Activated T-helper 9 cell treated with anti-CD3 and anti-CD28 coated beads, Interleukin-2, amount 50 U/mL, for 16 hours (primary cell): ENCODE data around the gene CD83.

Experiments used
- DNase-seq: peaks from one replicate; pipeline ENCODE4 v3.0.0-alpha.2; 2020; ENCODE audit warnings: low read depth

The CD83 gene

DNA sequence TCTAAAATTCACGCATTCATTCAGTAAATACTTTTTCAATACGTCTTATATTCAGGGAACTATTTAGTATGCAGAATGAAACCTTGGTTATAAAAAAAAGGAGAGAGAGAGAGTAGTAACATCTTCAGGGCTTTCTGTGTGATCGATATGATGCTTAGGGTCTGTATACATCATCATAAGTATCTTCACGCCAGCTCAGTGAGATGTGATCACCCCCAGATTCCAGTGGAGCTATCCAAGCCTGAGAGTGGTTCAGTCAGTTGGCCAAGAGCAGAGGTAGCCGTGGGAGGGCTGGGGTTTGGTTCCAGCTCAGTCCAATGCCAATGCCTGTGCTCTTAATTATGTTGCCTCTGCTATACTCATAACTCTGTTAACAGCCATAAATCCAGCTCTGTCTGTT is 8.6 kb downstream of the CD83 start:
- DNase-seq, result no peak

- DNase-seq, result no peak
These were observed 10.0 kb downstream of the CD83 start for GRCh38 chr6:14127611-14128010.

DNA sequence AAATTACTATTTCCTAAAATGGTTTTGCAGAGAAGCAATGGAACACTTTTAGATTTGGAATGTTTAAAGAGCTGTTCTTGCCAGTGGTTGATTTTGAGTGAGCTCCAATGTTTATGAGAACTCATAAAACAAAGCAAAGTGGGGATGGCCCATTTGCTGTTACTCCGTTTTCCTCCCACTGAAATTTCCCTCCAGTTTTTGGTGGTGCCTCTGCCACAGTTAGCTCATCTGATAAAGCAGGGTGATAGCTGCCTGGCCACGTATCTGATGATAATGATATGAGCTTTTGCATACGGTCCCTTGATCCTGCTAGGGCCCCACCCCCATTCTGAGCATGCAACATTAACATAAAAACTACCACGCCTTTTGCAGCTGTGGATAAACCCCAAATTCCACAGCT is 10.4 kb downstream of the CD83 start:
- no peak for DNase-seq

DNA sequence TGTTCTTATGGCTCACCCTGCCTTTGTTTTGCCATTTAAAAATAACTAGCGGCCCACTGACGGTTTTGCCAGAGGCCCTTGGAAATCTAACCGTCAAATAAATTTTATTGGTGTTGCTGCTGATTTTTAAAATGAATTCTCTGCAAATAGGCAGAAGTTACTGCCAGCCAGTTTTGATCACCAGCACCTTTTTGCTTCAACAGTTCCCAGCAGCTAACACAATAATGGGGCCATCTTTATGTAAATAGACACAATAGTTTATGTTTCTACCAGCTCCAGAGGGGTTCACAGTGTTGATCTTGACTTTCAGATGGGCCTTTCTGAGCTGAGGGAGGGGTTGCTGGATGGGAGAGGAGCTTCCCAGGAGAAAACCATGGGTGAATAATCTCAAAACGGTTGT is 11.2 kb downstream of the CD83 start:
- DNase-seq, result no peak

DNA sequence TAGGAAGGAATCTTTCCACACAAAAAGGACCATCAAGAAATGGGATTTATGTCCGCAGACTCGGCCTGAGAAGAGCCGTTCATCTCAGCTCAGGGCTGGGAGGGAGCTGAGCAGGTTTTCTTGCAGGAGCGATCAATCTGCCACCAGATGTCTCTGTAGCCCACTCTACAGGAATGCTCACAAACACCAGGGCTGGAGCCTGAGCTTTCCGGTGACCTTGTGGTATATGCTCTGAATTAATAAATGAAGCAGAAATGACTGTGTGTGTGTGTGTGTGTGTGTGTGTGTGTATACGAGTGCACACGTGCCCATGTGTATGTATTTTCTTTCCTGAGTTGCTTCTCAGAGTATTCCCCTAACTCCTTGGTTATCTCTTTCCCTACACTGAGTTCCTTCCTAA is 12.0 kb downstream of the CD83 start:
- no peak for DNase-seq

GRCh38 chr6:14130435-14131075 is 13.0 kb downstream of the CD83 start:
- DNase-seq, result no peak

- no peak for DNase-seq
These were observed 14.0 kb downstream of the CD83 start for GRCh38 chr6:14131579-14131978.

DNA sequence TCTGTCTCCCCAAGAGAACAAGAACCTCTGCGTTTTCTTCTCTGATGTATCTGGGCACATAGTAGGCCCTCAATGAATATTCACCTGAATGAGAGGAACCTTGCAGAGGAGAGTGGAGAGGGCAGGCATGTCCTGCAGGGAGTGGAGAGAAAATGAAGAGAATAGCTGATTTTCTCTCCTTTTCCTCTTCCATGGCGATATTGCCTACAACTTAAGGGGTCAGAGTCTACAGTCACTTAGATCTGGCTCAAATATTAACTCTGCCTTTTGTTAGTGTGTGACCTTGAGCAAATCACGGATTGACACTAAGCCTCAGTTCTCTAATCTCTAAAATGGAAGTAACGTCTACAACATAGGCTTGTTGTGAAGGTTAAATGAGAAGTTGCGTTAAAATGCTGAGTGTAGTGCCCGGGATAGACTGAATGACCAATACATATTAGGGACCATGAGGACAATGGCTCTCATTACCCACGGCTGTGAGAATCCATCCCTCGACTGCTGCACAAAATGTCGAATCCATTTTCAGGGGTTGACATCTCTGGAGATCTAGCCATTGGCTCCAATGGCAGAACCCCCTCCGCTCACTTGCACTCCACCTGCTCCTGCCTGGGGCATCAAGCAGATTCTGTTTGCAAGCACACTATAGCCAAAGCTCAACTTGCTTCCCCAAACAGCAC is 14.8 kb downstream of the CD83 start:
- no peak for DNase-seq

DNA sequence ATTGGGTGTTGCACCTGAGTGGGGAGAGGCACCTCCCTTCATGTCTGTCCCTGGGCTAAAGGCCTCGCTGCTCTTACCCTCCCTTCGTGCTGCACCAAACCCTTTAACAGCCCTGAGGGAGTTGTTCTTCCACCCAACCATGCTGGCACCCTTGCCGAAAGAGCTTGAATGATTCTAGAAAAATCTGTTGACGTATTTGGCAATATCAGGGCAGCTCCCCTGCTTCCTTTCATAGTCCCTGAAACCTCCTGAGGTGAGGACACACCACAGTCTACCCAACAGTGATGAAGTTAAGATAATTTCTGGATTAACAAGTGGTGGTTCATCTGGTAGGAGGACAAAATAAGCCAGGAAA is 15.3 kb downstream of the CD83 start:
- no peak for DNase-seq

- DNase-seq, result no peak
These were observed 16.8 kb downstream of the CD83 start for GRCh38 chr6:14134211-14134910.

DNA sequence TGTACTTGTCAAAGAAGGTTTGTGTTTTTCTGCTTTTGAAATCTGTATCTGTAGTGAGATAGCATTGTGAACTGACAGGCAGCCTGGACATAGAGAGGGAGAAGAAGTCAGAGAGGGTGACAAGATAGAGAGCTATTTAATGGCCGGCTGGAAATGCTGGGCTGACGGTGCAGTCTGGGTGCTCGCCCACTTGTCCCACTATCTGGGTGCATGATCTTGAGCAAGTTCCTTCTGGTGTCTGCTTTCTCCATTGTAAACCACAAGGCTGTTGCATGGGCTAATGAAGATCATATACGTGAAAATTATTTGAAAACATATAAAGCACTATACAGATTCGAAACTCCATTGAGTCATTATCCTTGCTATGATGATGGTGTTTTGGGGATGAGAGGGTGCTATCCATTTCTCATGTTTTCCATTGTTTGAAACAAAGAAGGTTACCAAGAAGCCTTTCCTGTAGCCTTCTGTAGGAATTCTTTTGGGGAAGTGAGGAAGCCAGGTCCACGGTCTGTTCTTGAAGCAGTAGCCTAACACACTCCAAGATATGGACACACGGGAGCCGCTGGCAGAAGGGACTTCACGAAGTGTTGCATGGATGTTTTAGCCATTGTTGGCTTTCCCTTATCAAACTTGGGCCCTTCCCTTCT is 18.4 kb downstream of the CD83 start:
- no peak for DNase-seq

DNA sequence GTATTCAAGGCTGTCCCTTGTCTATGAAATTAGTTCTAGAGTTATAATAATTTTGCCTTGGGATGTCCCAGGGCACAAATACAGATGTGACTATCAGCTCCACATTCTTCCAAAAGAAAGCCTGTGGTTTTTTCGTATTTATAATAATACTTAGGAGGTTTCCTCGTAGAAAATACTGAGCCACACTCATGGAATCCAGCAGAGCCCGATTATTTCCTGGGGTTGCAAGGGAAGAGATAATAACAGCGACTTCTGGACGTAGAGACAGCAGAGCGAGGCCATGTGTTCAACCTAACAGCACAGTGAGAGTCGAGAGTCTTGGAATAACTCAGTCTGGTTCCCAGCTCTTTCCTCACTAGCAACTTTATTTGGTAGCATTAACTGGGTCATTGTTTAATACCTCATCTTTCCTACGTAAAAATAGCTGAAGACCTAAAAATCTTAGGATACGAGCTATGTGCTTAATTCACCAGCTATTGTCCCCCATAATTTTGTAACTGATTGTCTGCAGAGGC is 21.2 kb downstream of the CD83 start:
- no peak for DNase-seq

DNA sequence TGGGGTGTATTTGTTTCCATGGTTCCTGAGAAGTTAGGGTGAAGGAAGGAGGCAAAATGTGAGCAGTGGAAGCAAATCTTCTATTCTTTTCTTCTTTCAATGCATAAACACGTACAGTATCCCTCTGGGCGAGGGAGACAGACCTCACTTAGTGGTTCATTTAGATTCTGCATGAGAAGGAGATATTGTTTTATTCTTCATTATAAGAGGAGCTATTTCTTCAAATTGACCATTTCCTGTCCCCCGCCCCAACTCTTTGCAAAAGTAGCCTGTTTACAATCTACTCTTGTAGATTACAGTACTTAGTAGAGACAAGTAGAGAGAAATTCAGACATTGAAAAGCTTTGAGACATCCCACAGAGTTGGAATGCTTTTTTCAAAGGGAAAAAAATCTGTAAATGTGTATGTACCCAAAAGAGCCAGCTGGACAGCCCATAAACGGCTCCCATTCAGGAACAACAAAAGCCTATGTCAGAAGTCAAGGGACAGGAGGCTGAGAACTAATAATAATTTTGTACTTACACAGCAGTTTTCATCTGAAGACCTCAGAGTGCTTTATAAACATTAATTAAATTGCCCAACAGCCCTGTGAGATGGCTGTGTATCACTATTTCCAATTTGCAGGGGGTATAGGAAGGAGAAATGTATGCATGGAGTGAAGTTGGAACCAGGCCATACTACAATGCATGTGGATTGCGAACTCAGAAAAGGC is 23.9 kb downstream of the CD83 start:
- no peak for DNase-seq

GRCh38 chr6:14142063-14142450 is 24.5 kb downstream of the CD83 start:
- DNase-seq, result no peak

DNA sequence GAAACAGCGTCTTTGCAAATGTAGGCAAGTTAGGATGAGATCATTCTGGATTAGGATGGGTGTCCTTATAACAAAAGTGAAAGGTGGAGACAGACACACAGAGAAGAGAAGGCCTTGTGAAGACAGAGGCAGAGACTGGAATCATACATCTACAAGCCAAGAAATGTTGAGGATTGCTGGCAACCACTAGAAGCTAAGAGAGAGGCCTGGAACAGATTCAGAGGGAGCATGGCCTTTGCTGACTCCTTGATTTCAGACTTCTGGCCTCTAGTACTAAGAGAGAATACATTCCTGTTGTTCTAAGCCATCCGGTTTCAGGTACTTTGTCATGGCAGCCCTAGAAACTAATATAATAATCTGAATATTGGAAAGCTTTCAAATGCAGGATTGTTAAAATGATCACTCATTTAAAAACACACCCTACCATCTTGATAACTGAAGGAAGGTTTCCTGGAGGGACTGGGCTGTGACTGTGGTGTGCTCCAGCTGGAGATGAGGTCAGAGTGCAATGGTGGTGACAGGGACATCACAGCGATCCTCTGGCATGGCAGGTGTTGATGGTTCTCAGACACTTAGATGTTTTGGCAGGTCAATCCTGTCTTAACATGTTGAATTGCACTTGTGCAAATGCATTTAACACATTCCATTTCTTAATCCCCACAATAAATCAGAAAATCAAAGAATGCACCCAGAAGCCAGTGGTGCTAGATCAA is 25.1 kb downstream of the CD83 start:
- DNase-seq, result no peak

- DNase-seq, result no peak
These were observed 25.7 kb downstream of the CD83 start for GRCh38 chr6:14143305-14143704.

- peak; percentile 60 for DNase-seq
These were observed 27.1 kb downstream of the CD83 start for GRCh38 chr6:14144678-14145113.

- DNase-seq, result no peak
These were observed 29.0 kb downstream of the CD83 start for GRCh38 chr6:14146506-14147096.

DNA sequence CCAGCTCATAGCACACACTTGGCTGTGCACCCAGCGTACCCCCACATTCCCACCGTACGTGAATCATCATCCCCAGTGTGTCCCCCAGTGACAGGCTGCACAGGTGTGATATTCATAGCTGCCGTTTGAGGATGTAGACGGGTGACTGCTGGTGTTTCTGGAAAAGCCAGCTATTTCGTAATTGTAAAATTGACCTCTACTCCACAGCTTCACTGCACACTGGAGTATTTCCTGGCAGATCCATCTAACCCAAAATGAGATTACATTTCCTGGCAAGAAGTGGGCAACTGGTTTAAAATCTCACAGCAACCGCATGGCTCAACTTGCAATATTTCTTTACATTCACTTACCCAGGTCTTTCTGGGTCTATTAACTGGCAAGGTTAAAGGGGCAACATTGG is 30.3 kb downstream of the CD83 start:
- DNase-seq, result no peak

- no peak for DNase-seq
These were observed 30.9 kb downstream of the CD83 start for GRCh38 chr6:14148471-14148870.
